PFSK-1 (cell line): Measurements from ENCODE around the gene MS4A5.

Experiments used
- POLR2AphosphoS5 ChIP-seq: IDR thresholded peaks from 2 replicates; pipeline ENCODE4 v1.6.1; 2012; ENCODE audit warnings: low read depth, mild to moderate bottlenecking, control low read depth, low read length, moderate library complexity
- SIN3A ChIP-seq: IDR thresholded peaks from 2 replicates; pipeline ENCODE4 v1.6.1; 2012; ENCODE audit warnings: mild to moderate bottlenecking, low read length, moderate library complexity, borderline replicate concordance; ENCODE audit not compliant: insufficient read depth
- TAF1 ChIP-seq: IDR thresholded peaks from 2 replicates; pipeline ENCODE4 v1.6.1; 2012; ENCODE audit warnings: low read length, control low read depth, borderline replicate concordance; ENCODE audit not compliant: insufficient read depth
- TF ChIP-seq, protein P1 (sequence below), 2 experiments: IDR thresholded peaks; 2 replicates each; pipeline versions ENCODE4 v1.6.1 to v1.8.0; 2011 to 2012; ENCODE audit warnings: low read depth in 2 of 2, low read length in 2 of 2, control low read depth in 1 of 2, inconsistent platforms in 1 of 2, mild to moderate bottlenecking in 1 of 2, moderate library complexity in 1 of 2; ENCODE audit not compliant: insufficient read depth in 1 of 2

GRCh38 chr11:60431251-60431650 is 1.9 kb downstream of the MS4A5 start:
- no peak for TF ChIP-seq SIN3A
- TF ChIP-seq TAF1 = no peak
- TF ChIP-seq POLR2AphosphoS5 = no peak
- TF ChIP-seq, protein P1, sequence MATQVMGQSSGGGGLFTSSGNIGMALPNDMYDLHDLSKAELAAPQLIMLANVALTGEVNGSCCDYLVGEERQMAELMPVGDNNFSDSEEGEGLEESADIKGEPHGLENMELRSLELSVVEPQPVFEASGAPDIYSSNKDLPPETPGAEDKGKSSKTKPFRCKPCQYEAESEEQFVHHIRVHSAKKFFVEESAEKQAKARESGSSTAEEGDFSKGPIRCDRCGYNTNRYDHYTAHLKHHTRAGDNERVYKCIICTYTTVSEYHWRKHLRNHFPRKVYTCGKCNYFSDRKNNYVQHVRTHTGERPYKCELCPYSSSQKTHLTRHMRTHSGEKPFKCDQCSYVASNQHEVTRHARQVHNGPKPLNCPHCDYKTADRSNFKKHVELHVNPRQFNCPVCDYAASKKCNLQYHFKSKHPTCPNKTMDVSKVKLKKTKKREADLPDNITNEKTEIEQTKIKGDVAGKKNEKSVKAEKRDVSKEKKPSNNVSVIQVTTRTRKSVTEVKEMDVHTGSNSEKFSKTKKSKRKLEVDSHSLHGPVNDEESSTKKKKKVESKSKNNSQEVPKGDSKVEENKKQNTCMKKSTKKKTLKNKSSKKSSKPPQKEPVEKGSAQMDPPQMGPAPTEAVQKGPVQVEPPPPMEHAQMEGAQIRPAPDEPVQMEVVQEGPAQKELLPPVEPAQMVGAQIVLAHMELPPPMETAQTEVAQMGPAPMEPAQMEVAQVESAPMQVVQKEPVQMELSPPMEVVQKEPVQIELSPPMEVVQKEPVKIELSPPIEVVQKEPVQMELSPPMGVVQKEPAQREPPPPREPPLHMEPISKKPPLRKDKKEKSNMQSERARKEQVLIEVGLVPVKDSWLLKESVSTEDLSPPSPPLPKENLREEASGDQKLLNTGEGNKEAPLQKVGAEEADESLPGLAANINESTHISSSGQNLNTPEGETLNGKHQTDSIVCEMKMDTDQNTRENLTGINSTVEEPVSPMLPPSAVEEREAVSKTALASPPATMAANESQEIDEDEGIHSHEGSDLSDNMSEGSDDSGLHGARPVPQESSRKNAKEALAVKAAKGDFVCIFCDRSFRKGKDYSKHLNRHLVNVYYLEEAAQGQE (IDR thresholded peaks at IDR 0.05; ENCODE audit: insufficient read depth in 1 of 2, low read depth in 2 of 2, low read length in 2 of 2) = no peak
